Colonic mucosa (tissue), 4 donors: ENCODE results near the gene OPHN1. TPM values are rescaled to one million over a fixed set of nuclear protein-coding genes. Genes with fewer than 3 reads are reported as not detected.
"Not testable (repeated sequence)": the region's sequence is repeated elsewhere in the genome, so short reads cannot be mapped to it uniquely, and the experiment has no call there.

Source experiments
- DNase-seq: peaks from one replicate; pipeline ENCODE4 v3.0.0-alpha.2; 2020
- H3K27ac ChIP-seq: fragments of 200-600 bp; one replicate; pipeline ENCODE4 v1.8.0; 2021
- H3K27me3 ChIP-seq: fragments of 200-600 bp; one replicate; pipeline ENCODE4 v1.8.0; 2021
- H3K36me3 ChIP-seq: fragments of 200-600 bp; one replicate; pipeline ENCODE4 v1.8.0; 2021
- H3K4me1 ChIP-seq: fragments of 200-600 bp; one replicate; pipeline ENCODE4 v1.8.0; 2021; ENCODE audit warnings: mild to moderate bottlenecking
- H3K4me3 ChIP-seq: fragments of 200-600 bp; one replicate; pipeline ENCODE4 v1.8.0; 2021
- H3K9ac ChIP-seq, 2 donors: one replicate each; pipeline ENCODE4 v1.7.0; 2013; ENCODE audit warnings: control low read depth in 2 of 2, low read depth in 2 of 2, low read length in 2 of 2
- H3K9me3 ChIP-seq: fragments of 200-600 bp; one replicate; pipeline ENCODE4 v1.8.0; 2021
- CTCF ChIP-seq: fragments of 200-600 bp; IDR thresholded peaks from one replicate; pipeline ENCODE4 v1.8.0; 2022; ENCODE audit warnings: antibody characterized with exemption, mild to moderate bottlenecking
- intact Hi-C: fragments of 100-400 bp; cut with DNase I; formaldehyde crosslinking; loops from one replicate; pipeline ENCODE4 v1.14.1; 2022
- total RNA-seq, 2 donors: library from RNA; stranded (reverse); fragmentation: NEBNext Ultra II Directional in 1 of 2; extraction: Animal tissue kit (Norgen Biotek cat#: 25700) in 1 of 2; gene quantifications; one replicate each; pipeline ENCODE4 v1.2.1, GENCODE V29; 2021
- donor health status: healthy.
- donor health status: DM: no; HTN: no; CAD: no.
- donor health status: DM: no; HTN: no; CAD: no.

Gene OPHN1
- total RNA-seq, 2 donors from 2014 or later: 4.8 to 6.8 TPM

DNA sequence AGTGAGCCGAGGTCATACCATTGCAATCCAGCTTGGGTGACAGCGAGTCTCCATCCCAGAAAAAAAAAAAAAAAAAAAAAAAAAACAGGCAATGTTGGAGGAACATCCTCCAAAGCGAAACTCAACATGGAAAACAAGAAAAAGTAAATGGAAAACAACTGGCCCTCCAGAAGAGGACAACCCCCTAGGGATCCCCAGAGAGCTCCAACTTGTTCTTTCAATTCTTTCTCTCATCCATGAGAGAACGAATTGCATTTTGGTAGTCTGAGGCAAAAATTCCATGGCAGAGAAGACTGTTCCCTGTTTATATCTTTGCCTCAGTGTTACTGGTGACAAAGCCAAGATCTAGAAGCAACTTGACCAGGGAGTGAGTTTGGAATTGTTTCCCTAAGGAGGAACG, 49.8 kb downstream of the OPHN1 start:
- Histone ChIP-seq H3K4me1 (no peaks in the 10 kb centered on the region), H3K27me3 (no peaks in the 10 kb centered on the region), H3K4me3 (no peak overlapping the region), H3K36me3 (no peaks in the 10 kb centered on the region), H3K9ac (no peak overlapping the region), H3K27ac (no peak overlapping the region), H3K9me3 (no peaks in the 10 kb centered on the region)
- TF ChIP-seq CTCF: no peak
- no peak for DNase-seq
- intact Hi-C loops: no loop called here

- intact Hi-C loops, H3K36me3 ChIP-seq, H3K9ac ChIP-seq, DNase-seq, H3K4me3 ChIP-seq, H3K9me3 ChIP-seq, H3K27me3 ChIP-seq, H3K4me1 ChIP-seq, H3K27ac ChIP-seq: not testable (repeated sequence)
Observed at GRCh38 chrX:68377579-68377978, 55.7 kb downstream of the OPHN1 start.

- Histone ChIP-seq H3K4me3 (no peak overlapping the region), H3K27ac (no peak overlapping the region), H3K9ac (no peak overlapping the region), H3K9me3 (no peaks in the 10 kb centered on the region), H3K27me3 (no peaks in the 10 kb centered on the region), H3K4me1 (no peaks in the 10 kb centered on the region), H3K36me3 (no peaks in the 10 kb centered on the region)
- TF ChIP-seq CTCF: no peak
- no peak for DNase-seq
- intact Hi-C loops: no loop called here
Observed at GRCh38 chrX:68376373-68376772, 56.9 kb downstream of the OPHN1 start.

GRCh38 chrX:68375803-68376202, 57.5 kb downstream of the OPHN1 start:
- Histone ChIP-seq H3K27me3 (no peaks in the 10 kb centered on the region), H3K27ac (no peak overlapping the region), H3K9ac (no peak overlapping the region), H3K9me3 (no peaks in the 10 kb centered on the region), H3K4me3 (no peak overlapping the region), H3K36me3 (no peaks in the 10 kb centered on the region), H3K4me1 (no peaks in the 10 kb centered on the region)
- intact Hi-C loops: no loop called here
- DNase-seq: no peak
- TF ChIP-seq CTCF: no peak

- intact Hi-C loops: no loop called here
- H3K4me3 ChIP-seq: no peak overlapping the region
- no peak overlapping the region for H3K9ac ChIP-seq
- no peak for DNase-seq
- TF ChIP-seq CTCF: no peak
- no peaks in the 10 kb centered on the region for H3K4me1 ChIP-seq
- H3K27me3 ChIP-seq: no peaks in the 10 kb centered on the region
- no peak overlapping the region for H3K27ac ChIP-seq
- no peaks in the 10 kb centered on the region for H3K9me3 ChIP-seq
- H3K36me3 ChIP-seq: no peaks in the 10 kb centered on the region
Observed at GRCh38 chrX:68372665-68373064, 60.6 kb downstream of the OPHN1 start.

- DNase-seq: no peak
- no peak overlapping the region for H3K4me3 ChIP-seq
- intact Hi-C loops: no loop called here
- no peak for TF ChIP-seq CTCF
- H3K4me1 ChIP-seq: no peaks in the 10 kb centered on the region
- H3K9ac ChIP-seq: no peak overlapping the region
- H3K9me3 ChIP-seq: no peaks in the 10 kb centered on the region
- H3K27ac ChIP-seq: no peak overlapping the region
- no peaks in the 10 kb centered on the region for H3K27me3 ChIP-seq
- H3K36me3 ChIP-seq: no peaks in the 10 kb centered on the region
Observed at GRCh38 chrX:68369559-68369958, 63.7 kb downstream of the OPHN1 start.
